Measurements from ENCODE around the gene PRPH.

Gene PRPH

GRCh38 chr12:49328816-49329215 lies 33.9 kb downstream of the PRPH start (continued):
- TF ChIP-seq, protein P1, sequence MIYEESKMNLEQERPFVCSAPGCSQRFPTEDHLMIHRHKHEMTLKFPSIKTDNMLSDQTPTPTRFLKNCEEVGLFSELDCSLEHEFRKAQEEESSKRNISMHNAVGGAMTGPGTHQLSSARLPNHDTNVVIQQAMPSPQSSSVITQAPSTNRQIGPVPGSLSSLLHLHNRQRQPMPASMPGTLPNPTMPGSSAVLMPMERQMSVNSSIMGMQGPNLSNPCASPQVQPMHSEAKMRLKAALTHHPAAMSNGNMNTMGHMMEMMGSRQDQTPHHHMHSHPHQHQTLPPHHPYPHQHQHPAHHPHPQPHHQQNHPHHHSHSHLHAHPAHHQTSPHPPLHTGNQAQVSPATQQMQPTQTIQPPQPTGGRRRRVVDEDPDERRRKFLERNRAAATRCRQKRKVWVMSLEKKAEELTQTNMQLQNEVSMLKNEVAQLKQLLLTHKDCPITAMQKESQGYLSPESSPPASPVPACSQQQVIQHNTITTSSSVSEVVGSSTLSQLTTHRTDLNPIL (CRISPR knock-in tag; IDR thresholded peaks at IDR 0.05; ENCODE audit: low read depth) = no peak
- no peak for TF ChIP-seq ZC3H10 (CRISPR knock-in tag; IDR thresholded peaks at IDR 0.05)
- no peak for TF ChIP-seq ZNF8 (CRISPR knock-in tag; IDR thresholded peaks at IDR 0.05)
- no peak for TF ChIP-seq PPARA (CRISPR knock-in tag; IDR thresholded peaks at IDR 0.05; ENCODE audit: borderline replicate concordance)
- no peak for TF ChIP-seq SNAI2 (CRISPR knock-in tag; IDR thresholded peaks at IDR 0.05)

- no peak for ATAC-seq
- no peak for TF ChIP-seq BACH2 (CRISPR knock-in tag; IDR thresholded peaks at IDR 0.05; ENCODE audit: borderline replicate concordance)
- TF ChIP-seq ZNF70 (CRISPR knock-in tag; IDR thresholded peaks at IDR 0.05) = no peak
These were observed 35.2 kb downstream of the PRPH start for GRCh38 chr12:49330032-49330619.

- ATAC-seq = no peak; the same call in 2 of the 3 replicates
- TF ChIP-seq ZNF8 (CRISPR knock-in tag; IDR thresholded peaks at IDR 0.05) = no peak
- TF ChIP-seq PPARA (CRISPR knock-in tag; IDR thresholded peaks at IDR 0.05; ENCODE audit: borderline replicate concordance) = no peak
- TF ChIP-seq, protein P2, sequence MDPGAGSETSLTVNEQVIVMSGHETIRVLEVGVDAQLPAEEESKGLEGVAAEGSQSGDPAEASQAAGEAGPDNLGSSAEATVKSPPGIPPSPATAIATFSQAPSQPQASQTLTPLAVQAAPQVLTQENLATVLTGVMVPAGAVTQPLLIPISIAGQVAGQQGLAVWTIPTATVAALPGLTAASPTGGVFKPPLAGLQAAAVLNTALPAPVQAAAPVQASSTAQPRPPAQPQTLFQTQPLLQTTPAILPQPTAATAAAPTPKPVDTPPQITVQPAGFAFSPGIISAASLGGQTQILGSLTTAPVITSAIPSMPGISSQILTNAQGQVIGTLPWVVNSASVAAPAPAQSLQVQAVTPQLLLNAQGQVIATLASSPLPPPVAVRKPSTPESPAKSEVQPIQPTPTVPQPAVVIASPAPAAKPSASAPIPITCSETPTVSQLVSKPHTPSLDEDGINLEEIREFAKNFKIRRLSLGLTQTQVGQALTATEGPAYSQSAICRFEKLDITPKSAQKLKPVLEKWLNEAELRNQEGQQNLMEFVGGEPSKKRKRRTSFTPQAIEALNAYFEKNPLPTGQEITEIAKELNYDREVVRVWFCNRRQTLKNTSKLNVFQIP (CRISPR knock-in tag; IDR thresholded peaks at IDR 0.05; ENCODE audit: borderline replicate concordance, low read depth) = no peak
- TF ChIP-seq OSR1 (CRISPR knock-in tag; IDR thresholded peaks at IDR 0.05) = no peak
- no peak for TF ChIP-seq TCF4 (CRISPR knock-in tag; IDR thresholded peaks at IDR 0.05; ENCODE audit: borderline replicate concordance)
- no peak for TF ChIP-seq ZNF565 (CRISPR knock-in tag; conservative IDR thresholded peaks at IDR 0.05; ENCODE audit: low read depth)
- no peak for TF ChIP-seq ZFP30 (CRISPR knock-in tag; IDR thresholded peaks at IDR 0.05)
- TF ChIP-seq RARB (CRISPR knock-in tag; IDR thresholded peaks at IDR 0.05) = no peak
- TF ChIP-seq, protein P1 (CRISPR knock-in tag; IDR thresholded peaks at IDR 0.05; ENCODE audit: low read depth) = no peak
- TF ChIP-seq ARNTL (CRISPR knock-in tag; IDR thresholded peaks at IDR 0.05; ENCODE audit: borderline replicate concordance, low read depth) = no peak
- no peak for TF ChIP-seq TOX (CRISPR knock-in tag; IDR thresholded peaks at IDR 0.05; ENCODE audit: borderline replicate concordance)
- no peak for TF ChIP-seq SNAI2 (CRISPR knock-in tag; IDR thresholded peaks at IDR 0.05)
- TF ChIP-seq CSDC2 (CRISPR knock-in tag; IDR thresholded peaks at IDR 0.05) = no peak
These were observed 35.9 kb downstream of the PRPH start for GRCh38 chr12:49330631-49331379.

GRCh38 chr12:49331380-49332222 lies 36.7 kb downstream of the PRPH start:
- ATAC-seq = peak; percentile 94
- TF ChIP-seq CSDC2 (CRISPR knock-in tag; IDR thresholded peaks at IDR 0.05) (no peak), ESRRG (CRISPR knock-in tag; IDR thresholded peaks at IDR 0.05) (no peak), ZNF8 (CRISPR knock-in tag; IDR thresholded peaks at IDR 0.05) (no peak), ZFP3 (CRISPR knock-in tag; IDR thresholded peaks at IDR 0.05) (no peak), ZC3H10 (CRISPR knock-in tag; IDR thresholded peaks at IDR 0.05) (no peak), ZFP30 (CRISPR knock-in tag; IDR thresholded peaks at IDR 0.05) (no peak), PPARA (CRISPR knock-in tag; IDR thresholded peaks at IDR 0.05; ENCODE audit: borderline replicate concordance) (no peak), TOX (CRISPR knock-in tag; IDR thresholded peaks at IDR 0.05; ENCODE audit: borderline replicate concordance) (no peak), ARNTL (CRISPR knock-in tag; IDR thresholded peaks at IDR 0.05; ENCODE audit: borderline replicate concordance, low read depth) (no peak)
- TF ChIP-seq, protein P1 (CRISPR knock-in tag; IDR thresholded peaks at IDR 0.05; ENCODE audit: low read depth) = no peak
- TF ChIP-seq, protein P3, sequence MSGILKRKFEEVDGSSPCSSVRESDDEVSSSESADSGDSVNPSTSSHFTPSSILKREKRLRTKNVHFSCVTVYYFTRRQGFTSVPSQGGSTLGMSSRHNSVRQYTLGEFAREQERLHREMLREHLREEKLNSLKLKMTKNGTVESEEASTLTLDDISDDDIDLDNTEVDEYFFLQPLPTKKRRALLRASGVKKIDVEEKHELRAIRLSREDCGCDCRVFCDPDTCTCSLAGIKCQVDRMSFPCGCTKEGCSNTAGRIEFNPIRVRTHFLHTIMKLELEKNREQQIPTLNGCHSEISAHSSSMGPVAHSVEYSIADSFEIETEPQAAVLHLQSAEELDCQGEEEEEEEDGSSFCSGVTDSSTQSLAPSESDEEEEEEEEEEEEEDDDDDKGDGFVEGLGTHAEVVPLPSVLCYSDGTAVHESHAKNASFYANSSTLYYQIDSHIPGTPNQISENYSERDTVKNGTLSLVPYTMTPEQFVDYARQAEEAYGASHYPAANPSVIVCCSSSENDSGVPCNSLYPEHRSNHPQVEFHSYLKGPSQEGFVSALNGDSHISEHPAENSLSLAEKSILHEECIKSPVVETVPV (CRISPR knock-in tag; IDR thresholded peaks at IDR 0.05) = no peak
- TF ChIP-seq, protein P4, sequence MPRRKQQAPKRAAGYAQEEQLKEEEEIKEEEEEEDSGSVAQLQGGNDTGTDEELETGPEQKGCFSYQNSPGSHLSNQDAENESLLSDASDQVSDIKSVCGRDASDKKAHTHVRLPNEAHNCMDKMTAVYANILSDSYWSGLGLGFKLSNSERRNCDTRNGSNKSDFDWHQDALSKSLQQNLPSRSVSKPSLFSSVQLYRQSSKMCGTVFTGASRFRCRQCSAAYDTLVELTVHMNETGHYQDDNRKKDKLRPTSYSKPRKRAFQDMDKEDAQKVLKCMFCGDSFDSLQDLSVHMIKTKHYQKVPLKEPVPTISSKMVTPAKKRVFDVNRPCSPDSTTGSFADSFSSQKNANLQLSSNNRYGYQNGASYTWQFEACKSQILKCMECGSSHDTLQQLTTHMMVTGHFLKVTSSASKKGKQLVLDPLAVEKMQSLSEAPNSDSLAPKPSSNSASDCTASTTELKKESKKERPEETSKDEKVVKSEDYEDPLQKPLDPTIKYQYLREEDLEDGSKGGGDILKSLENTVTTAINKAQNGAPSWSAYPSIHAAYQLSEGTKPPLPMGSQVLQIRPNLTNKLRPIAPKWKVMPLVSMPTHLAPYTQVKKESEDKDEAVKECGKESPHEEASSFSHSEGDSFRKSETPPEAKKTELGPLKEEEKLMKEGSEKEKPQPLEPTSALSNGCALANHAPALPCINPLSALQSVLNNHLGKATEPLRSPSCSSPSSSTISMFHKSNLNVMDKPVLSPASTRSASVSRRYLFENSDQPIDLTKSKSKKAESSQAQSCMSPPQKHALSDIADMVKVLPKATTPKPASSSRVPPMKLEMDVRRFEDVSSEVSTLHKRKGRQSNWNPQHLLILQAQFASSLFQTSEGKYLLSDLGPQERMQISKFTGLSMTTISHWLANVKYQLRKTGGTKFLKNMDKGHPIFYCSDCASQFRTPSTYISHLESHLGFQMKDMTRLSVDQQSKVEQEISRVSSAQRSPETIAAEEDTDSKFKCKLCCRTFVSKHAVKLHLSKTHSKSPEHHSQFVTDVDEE (CRISPR knock-in tag; IDR thresholded peaks at IDR 0.05) = no peak
- TF ChIP-seq, protein P5, sequence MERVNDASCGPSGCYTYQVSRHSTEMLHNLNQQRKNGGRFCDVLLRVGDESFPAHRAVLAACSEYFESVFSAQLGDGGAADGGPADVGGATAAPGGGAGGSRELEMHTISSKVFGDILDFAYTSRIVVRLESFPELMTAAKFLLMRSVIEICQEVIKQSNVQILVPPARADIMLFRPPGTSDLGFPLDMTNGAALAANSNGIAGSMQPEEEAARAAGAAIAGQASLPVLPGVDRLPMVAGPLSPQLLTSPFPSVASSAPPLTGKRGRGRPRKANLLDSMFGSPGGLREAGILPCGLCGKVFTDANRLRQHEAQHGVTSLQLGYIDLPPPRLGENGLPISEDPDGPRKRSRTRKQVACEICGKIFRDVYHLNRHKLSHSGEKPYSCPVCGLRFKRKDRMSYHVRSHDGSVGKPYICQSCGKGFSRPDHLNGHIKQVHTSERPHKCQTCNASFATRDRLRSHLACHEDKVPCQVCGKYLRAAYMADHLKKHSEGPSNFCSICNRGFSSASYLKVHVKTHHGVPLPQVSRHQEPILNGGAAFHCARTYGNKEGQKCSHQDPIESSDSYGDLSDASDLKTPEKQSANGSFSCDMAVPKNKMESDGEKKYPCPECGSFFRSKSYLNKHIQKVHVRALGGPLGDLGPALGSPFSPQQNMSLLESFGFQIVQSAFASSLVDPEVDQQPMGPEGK (CRISPR knock-in tag; IDR thresholded peaks at IDR 0.05; ENCODE audit: borderline replicate concordance) = no peak
